ELR (cell line): ENCODE data around the gene E2F3.
"Not testable (repeated sequence)": the region's sequence is repeated elsewhere in the genome, so short reads cannot be mapped to it uniquely, and the experiment has no call there.

ENCODE experiments used
- DNase-seq: peaks from one replicate; pipeline ENCODE4 v3.0.0-alpha.2; 2015; ENCODE audit warnings: low read depth

The E2F3 gene

GRCh38 chr6:20467437-20467836, 65.8 kb downstream of the E2F3 start:
- no peak for DNase-seq

- no peak for DNase-seq
These were observed 66.5 kb downstream of the E2F3 start for GRCh38 chr6:20468209-20468608.

GRCh38 chr6:20472748-20473147, 71.1 kb downstream of the E2F3 start:
- no peak for DNase-seq

GRCh38 chr6:20473518-20473917, 71.8 kb downstream of the E2F3 start:
- DNase-seq: no peak

GRCh38 chr6:20474874-20475542, 73.3 kb downstream of the E2F3 start:
- no peak for DNase-seq

- no peak for DNase-seq
These were observed 74.9 kb downstream of the E2F3 start for GRCh38 chr6:20476501-20477043.

- DNase-seq: no peak
These were observed 75.8 kb downstream of the E2F3 start for GRCh38 chr6:20477485-20477884.

GRCh38 chr6:20479060-20479459, 77.4 kb downstream of the E2F3 start:
- no peak for DNase-seq

GRCh38 chr6:20479526-20479925, 77.8 kb downstream of the E2F3 start:
- DNase-seq: no peak

- DNase-seq: no peak
These were observed 79.6 kb downstream of the E2F3 start for GRCh38 chr6:20481281-20481680.

- no peak for DNase-seq
These were observed 82.3 kb downstream of the E2F3 start for GRCh38 chr6:20483887-20484497.

GRCh38 chr6:20486641-20487040, 85.0 kb downstream of the E2F3 start:
- no peak for DNase-seq

GRCh38 chr6:20487669-20488375, 86.1 kb downstream of the E2F3 start:
- no peak for DNase-seq

- no peak for DNase-seq
These were observed 88.9 kb downstream of the E2F3 start for GRCh38 chr6:20490591-20490990.

- DNase-seq: no peak
These were observed 90.4 kb downstream of the E2F3 start for GRCh38 chr6:20492099-20492498.

GRCh38 chr6:20497216-20498040, 95.7 kb downstream of the E2F3 start:
- DNase-seq: peak; percentile 34

GRCh38 chr6:20498041-20498385, 96.3 kb downstream of the E2F3 start:
- no peak for DNase-seq

GRCh38 chr6:20509212-20509611, 107.5 kb downstream of the E2F3 start:
- no peak for DNase-seq

GRCh38 chr6:20511852-20512251, 110.2 kb downstream of the E2F3 start:
- no peak for DNase-seq

GRCh38 chr6:20525208-20525607, 123.5 kb downstream of the E2F3 start:
- not testable (repeated sequence) for DNase-seq

- DNase-seq: peak; percentile 75
These were observed 127.4 kb downstream of the E2F3 start for GRCh38 chr6:20529086-20529448.

- DNase-seq: no peak
These were observed 131.2 kb downstream of the E2F3 start for GRCh38 chr6:20532881-20533280.
